GM18498 (cell line): ENCODE measurements around the gene KCNH5.
"Not testable (repeated sequence)": the region's sequence is repeated elsewhere in the genome, so short reads cannot be mapped to it uniquely, and the experiment has no call there.

ENCODE experiments used
- ATAC-seq: cut with Tn5 transposase; IDR thresholded peaks from one replicate; pipeline ENCODE4 v1.9.1; 2021; ENCODE audit warnings: mild to moderate bottlenecking, moderate library complexity; ENCODE audit not compliant: unreplicated experiment

Gene KCNH5

GRCh38 chr14:62759796-62760195 lies 285.5 kb downstream of the KCNH5 start:
- no peak for ATAC-seq

GRCh38 chr14:62746881-62747280 lies 298.4 kb downstream of the KCNH5 start:
- not testable (repeated sequence) for ATAC-seq

- no peak for ATAC-seq
Measured at GRCh38 chr14:62745496-62745895, 299.8 kb downstream of the KCNH5 start.

GRCh38 chr14:62743560-62743959 lies 301.7 kb downstream of the KCNH5 start:
- ATAC-seq = no peak

- no peak for ATAC-seq
Measured at GRCh38 chr14:62743118-62743517, 302.1 kb downstream of the KCNH5 start.

- no peak for ATAC-seq
Measured at GRCh38 chr14:62739647-62740046, 305.6 kb downstream of the KCNH5 start.

- ATAC-seq = no peak
Measured at GRCh38 chr14:62736048-62737043, 308.9 kb downstream of the KCNH5 start.

GRCh38 chr14:62734831-62735230 lies 310.4 kb downstream of the KCNH5 start:
- no peak for ATAC-seq

- no peak for ATAC-seq
Measured at GRCh38 chr14:62722406-62722805, 322.9 kb downstream of the KCNH5 start.

- no peak for ATAC-seq
Measured at GRCh38 chr14:62718629-62719028, 326.6 kb downstream of the KCNH5 start.

- ATAC-seq = no peak
Measured at GRCh38 chr14:62711351-62712023, 333.8 kb downstream of the KCNH5 start.

GRCh38 chr14:62710811-62711210 lies 334.4 kb downstream of the KCNH5 start:
- ATAC-seq = no peak

GRCh38 chr14:62709773-62710172 lies 335.5 kb downstream of the KCNH5 start:
- no peak for ATAC-seq

GRCh38 chr14:62706217-62706616 lies 339.0 kb downstream of the KCNH5 start:
- ATAC-seq = no peak

GRCh38 chr14:62697461-62697860 lies 347.8 kb downstream of the KCNH5 start:
- no peak for ATAC-seq

- no peak for ATAC-seq
Measured at GRCh38 chr14:62696929-62697328, 348.3 kb downstream of the KCNH5 start.

- no peak for ATAC-seq
Measured at GRCh38 chr14:62696331-62696924, 348.8 kb downstream of the KCNH5 start.

- ATAC-seq = no peak
Measured at GRCh38 chr14:62694075-62694474, 351.2 kb downstream of the KCNH5 start.

GRCh38 chr14:62692490-62693106 lies 352.7 kb downstream of the KCNH5 start:
- ATAC-seq = no peak

GRCh38 chr14:62691647-62692489 lies 353.4 kb downstream of the KCNH5 start:
- no peak for ATAC-seq
